Activated T-cell treated with anti-CD3 and anti-CD28 coated beads for 1 hour (primary cell): Measurements from ENCODE around the gene HES4.

ENCODE experiments used
- DNase-seq: peaks from one replicate; pipeline ENCODE4 v3.0.0-alpha.2; 2020; ENCODE audit warnings: low read depth

Gene HES4

GRCh38 chr1:965526-966134 lies 34.3 kb downstream of the HES4 start:
- no peak for DNase-seq

GRCh38 chr1:964691-965525 lies 35.0 kb downstream of the HES4 start:
- no peak for DNase-seq

- no peak for DNase-seq
These were observed 36.0 kb downstream of the HES4 start for GRCh38 chr1:963746-964525.

GRCh38 chr1:963301-963651 lies 36.6 kb downstream of the HES4 start:
- no peak for DNase-seq

DNA sequence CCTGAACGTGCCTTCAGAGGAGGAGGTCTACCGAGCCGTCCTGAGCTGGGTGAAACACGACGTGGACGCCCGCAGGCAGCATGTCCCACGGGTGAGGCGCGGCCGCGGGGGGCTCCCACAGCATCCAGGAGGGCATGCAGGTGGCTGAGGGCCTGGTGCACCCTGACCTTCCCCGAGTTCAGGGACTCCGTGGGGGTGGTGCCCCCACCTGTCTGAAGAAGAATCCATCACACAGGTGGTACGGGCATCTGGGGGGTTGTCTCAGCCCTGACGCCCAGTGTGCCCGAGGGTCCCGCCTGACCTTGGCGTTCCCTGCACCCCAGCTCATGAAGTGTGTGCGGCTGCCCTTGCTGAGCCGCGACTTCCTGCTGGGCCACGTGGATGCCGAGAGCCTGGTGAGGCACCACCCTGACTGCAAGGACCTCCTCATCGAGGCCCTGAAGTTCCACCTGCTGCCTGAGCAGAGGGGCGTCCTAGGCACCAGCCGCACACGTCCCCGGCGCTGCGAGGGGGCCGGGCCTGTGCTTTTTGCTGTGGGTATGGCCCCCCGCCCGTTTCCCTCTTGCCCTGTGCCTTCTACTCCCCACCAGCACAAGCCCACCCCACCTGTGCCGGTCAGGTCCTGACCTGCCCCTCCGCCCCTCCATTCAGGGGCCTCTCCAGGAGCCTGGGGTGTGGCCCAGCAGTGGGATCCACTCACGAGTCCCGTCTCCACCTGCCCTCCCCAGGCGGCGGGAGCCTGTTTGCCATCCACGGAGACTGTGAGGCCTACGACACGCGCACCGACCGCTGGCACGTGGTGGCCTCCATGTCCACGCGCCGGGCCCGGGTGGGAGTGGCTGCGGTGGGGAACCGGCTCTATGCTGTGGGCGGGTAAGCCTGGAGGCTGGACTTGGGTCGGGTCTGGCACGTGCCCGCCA lies 37.3 kb downstream of the HES4 start:
- DNase-seq = no peak

GRCh38 chr1:961132-961669 lies 38.7 kb downstream of the HES4 start:
- DNase-seq = no peak

GRCh38 chr1:960363-961131 lies 39.4 kb downstream of the HES4 start, which contains the start of gene KLHL17:
Gene KLHL17, plus strand, starts transcription at chr1:960584. Its CDS starts 110 bp downstream, at chr1:960694.
- peak; percentile 74 for DNase-seq

GRCh38 chr1:959731-960362 lies 40.0 kb downstream of the HES4 start:
- DNase-seq = no peak

DNA sequence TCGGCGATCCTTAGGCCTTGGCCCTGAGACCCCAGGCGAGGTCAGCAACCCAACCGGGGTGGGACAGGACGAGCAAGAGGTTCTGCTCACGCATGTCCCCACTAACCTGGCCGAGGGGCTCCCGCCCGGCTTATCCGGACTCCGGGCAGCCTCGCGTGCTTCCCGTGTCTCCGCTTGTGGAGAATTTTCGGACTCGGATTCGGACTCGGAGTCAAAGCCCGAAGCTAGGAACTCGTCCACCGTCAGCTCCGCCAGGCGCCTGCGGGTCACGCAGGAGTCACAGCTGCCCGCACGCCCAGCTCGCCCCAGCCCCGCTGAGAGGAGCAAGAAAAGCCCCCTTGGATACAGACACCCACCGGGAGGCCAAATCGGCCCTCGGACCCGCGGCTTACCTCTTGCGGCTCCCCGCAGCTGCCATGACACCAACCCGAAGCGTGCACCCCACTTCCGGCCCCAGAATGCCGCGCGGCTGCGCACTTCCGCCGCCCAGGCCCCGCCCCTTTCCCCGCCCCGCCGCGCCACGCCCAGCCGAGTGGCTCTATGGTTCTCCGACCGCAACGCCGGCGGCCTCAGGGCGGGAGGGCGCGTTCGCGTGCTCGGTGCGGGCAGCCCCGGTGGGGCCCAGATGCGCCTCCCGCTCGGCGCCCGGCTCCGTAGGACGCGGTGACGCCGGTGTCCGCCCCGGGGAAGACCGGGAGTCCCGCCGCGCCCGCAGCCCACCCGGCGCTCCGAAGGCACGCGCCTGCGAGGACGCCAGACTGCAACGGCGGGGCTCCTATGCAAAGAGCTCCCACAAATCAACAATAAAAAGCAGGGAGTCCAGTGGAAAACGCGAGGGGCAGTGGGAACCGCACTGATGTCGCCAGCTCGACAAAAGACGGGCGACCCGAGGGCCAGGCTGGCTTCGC lies 40.8 kb downstream of the HES4 start, which contains the start of gene NOC2L:
Gene NOC2L, minus strand, starts transcription at position 434 of the 908 bp plus-strand sequence. Its CDS starts 16 bp downstream, at position 418.
- peak; percentile 97 for DNase-seq

- no peak for DNase-seq
These were observed 43.3 kb downstream of the HES4 start for GRCh38 chr1:956636-957035.

- DNase-seq = no peak
These were observed 44.4 kb downstream of the HES4 start for GRCh38 chr1:955474-955873.

GRCh38 chr1:954927-955326 lies 45.0 kb downstream of the HES4 start:
- DNase-seq = no peak

GRCh38 chr1:953524-954320 lies 46.2 kb downstream of the HES4 start:
- DNase-seq = no peak

GRCh38 chr1:952603-953002 lies 47.3 kb downstream of the HES4 start:
- no peak for DNase-seq

DNA sequence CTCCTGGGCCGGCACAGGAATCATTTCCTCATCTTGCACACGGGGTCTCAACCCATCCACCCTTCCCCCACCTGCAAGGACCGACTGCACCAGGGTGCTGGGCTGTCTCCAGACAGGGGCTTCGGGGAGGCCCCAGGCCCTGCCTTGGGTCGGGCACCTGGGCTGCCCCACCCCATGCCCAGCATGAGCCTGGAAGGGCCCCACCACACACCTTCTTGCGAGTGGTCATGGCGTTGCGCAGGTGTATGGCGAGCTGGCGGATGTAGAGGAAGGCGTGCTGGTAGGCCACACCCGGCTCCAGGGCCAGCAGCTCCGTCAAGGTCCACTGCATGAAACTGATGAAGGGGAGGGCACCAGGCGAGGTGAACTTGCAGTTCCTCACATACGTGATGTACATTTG lies 47.7 kb downstream of the HES4 start:
- no peak for DNase-seq

DNA sequence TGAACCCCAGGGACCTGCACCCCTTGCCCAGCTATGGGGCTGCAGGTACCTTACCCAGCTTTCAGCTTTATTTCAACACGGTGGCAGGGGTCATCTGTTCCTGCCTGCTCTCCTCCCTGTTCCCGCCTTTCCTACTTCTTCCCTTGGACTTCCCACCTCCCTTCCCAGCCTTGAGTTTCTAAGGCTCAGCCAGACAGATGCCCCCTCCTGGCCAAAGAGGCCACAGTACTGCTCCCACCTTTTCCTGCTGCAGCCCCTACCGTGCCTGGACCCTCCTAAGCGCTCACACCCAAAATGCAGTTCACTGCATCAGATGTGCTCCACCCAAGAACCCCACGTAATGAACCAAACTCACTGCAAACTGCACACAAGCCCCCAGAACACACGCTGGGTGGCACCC lies 48.5 kb downstream of the HES4 start:
- no peak for DNase-seq

GRCh38 chr1:950881-951280 lies 49.0 kb downstream of the HES4 start:
- no peak for DNase-seq

DNA sequence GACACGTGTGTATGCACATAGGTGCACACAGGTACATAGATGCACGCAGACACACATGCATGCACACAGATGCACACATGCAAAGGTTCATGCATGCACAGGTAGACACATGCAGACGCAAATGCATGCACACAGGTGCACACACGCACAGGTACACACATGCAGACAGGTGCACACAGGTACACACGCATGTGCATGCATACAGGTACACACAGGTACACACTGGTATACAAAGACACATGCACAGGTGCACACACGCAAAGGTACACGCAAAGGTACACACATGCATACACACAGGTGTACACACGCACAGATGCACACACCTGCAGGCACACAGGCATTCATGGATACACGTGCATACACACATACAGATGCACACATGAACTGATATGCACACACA lies 49.6 kb downstream of the HES4 start:
- DNase-seq = no peak
